Mucosa of descending colon (tissue), 3 donors: ENCODE data around the gene LIPT1. TPM values are rescaled to one million over a fixed set of nuclear protein-coding genes. Genes with fewer than 3 reads are reported as not detected.

Source experiments
- ATAC-seq: fragments of 200-7000 bp; cut with Tn5 transposase; one replicate; pipeline ENCODE4 v1.9.1; 2020; ENCODE audit warnings: mild to moderate bottlenecking, moderate library complexity
- DNase-seq, 3 donors: peaks; one replicate each; pipeline ENCODE4 v3.0.0-alpha.2; 2020
- H3K36me3 ChIP-seq: fragments of 200-600 bp; one replicate; pipeline ENCODE4 v1.8.0; 2021; ENCODE audit warnings: low read depth, mild to moderate bottlenecking
- H3K4me1 ChIP-seq: fragments of 200-600 bp; one replicate; pipeline ENCODE4 v1.8.0; 2021; ENCODE audit warnings: low read depth, mild to moderate bottlenecking
- H3K4me3 ChIP-seq: fragments of 200-600 bp; one replicate; pipeline ENCODE4 v1.8.0; 2021; ENCODE audit warnings: mild to moderate bottlenecking
- H3K9me3 ChIP-seq: fragments of 200-600 bp; one replicate; pipeline ENCODE4 v1.8.0; 2021; ENCODE audit warnings: mild to moderate bottlenecking
- CTCF ChIP-seq: fragments of 200-600 bp; IDR thresholded peaks from one replicate; pipeline ENCODE4 v1.8.0; 2022; ENCODE audit warnings: antibody characterized with exemption, mild to moderate bottlenecking
- intact Hi-C, 2 donors: fragments of 100-400 bp; cut with DNase I in 1 of 2; cut with micrococcal nuclease in 1 of 2; formaldehyde crosslinking; loops; one replicate each; pipeline versions ENCODE4 v1.11.0 to v1.11.1; 2022; cut with DNase I, micrococcal nuclease
- total RNA-seq, 3 donors: library from RNA; stranded (reverse); fragmentation: NEBNext Ultra II Directional in 2 of 3; extraction: Animal tissue kit (Norgen Biotek cat#: 25700) in 2 of 3; gene quantifications; one replicate each; pipeline versions ENCODE4 v1.2.1 to v1.2.4, GENCODE V29; 2021 to 2023
- donor health status: DM: no; HTN: no; CAD: no; lungs with moderate emphysema.
- donor health status: DM: no; HTN: no; CAD: no.
- donor health status: DM: no; HTN: yes; CAD: no.

Gene LIPT1
- total RNA-seq, 3 donors from 2014 or later = 7.0 to 8.4 (median 7.0) TPM

DNA sequence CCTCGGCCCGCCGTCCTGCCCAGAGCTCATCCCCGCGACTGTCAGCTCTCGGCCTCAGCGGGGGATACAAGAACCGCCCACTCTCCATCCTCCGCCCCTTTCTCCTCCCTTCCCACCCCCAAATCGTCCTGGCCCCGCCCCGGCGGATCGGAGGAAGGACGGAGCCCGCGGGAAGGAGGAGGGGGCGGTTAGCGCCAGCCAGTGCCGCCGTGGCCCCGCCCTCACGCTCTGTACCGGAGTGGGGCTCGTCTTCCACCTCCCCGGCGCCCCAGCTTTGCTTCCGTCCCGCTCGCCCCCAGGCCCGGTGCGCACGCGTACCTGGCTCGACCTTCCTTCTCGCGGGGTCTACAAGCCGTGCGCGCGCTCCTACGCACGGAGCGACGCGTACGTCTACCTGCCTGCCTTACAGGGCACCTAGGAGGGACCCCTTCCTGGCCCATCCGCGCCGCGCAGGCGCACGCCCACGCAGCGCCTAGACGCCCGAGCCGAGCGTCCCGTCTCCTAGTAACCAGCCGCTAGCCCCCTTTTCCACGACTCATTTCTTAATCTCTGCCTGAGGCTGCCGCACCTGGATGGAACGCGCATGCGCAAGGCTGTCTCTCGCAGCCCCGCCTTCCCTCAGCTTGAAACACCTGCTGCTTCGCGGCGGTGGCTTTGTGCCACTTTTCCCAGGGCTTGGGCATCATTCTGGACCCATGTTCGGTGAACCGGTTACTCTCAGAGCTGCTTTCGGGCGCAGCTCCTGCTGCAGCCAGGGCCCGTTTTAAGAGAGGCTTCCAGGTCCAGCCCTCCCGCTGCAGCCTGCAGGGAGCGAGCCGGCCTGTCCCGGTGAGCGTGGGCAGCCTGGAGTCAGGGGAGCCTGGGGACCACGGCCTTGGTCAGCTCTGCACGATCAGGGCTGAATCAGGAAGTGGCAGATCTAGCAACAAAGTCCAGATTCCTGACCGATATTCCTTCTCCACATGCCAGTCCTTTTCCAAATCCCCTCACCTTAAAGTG, 13.4 kb upstream of the LIPT1 start, which contains the start of gene C2orf15:
Gene C2orf15 (plus strand): TSS at position 598 of the 999 bp plus-strand sequence. CDS start 8,852 bp downstream, outside the sequence.
- Histone ChIP-seq H3K9me3 (no peaks in the 10 kb centered on the region), H3K36me3 (no peaks in the 10 kb centered on the region), H3K4me1 (peaks cover 6% of the 10 kb centered on the region), H3K4me3 (peak within 1 kb of the TSS; percentile 36)
- TF ChIP-seq CTCF = no peak
- DNase-seq (peak; percentile 97 to 99 (median 98)), ATAC-seq (peak; percentile 97)
- intact Hi-C loops = no loop called here

DNA sequence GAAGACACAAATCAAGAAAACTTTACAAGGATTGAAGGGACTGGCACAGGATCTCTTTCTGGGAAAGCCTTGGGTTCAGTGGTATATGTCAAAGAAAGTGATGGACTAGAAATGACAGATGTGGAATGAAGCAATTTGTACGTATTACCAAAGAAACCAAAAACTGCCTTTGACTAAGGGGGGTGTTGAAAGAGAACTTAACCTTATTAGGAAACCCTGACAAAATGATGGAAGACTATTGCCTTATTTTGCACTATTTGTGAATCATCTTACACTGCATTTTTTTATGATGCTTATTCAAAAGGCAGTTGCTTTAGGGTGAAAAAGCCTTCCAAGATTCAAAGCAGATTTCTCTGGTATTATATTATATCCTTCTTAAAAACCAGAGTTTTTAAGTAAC, 4.1 kb upstream of the LIPT1 start:
- Histone ChIP-seq H3K9me3 (no peaks in the 10 kb centered on the region), H3K4me3 (no peak overlapping the region), H3K36me3 (no peaks in the 10 kb centered on the region), H3K4me1 (peaks cover 6% of the 10 kb centered on the region)
- intact Hi-C loops = no loop called here
- no peak for TF ChIP-seq CTCF
- ATAC-seq (no peak), DNase-seq (no peak)

DNA sequence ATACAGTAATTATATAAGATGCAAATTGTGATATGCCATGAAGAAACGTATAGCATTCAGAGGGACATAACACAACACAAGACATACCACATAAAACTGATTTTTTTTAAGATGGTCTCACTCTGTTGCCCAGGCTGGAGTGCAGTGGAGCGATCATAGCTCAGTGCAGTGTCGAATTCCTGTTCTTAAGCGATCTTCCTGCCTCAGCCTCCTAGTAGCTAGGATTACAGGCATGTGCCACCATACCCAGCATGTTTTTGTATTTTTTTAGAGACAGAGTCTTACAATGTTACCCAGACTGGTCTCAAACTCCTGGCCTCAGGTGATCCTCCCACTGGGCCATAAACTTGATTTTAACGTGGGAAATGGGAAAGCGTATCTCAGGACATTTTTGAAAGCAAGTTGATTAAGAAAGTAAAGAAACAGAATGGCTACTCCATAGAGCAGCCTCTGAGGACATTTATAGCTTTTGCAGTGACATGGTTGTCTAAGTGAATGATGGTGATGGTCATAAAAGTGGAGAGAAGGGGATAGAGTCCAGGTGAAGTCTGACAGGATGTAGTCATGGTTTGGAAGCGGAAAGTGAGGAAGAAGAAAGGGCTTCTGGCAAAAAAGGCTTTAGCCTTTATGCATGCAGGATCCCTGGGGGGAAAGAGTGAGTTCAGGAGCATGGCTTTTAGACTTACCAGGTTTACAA, 2.4 kb upstream of the LIPT1 start:
- no peak for ATAC-seq
- Histone ChIP-seq H3K9me3 (no peaks in the 10 kb centered on the region), H3K36me3 (no peaks in the 10 kb centered on the region), H3K4me3 (no peak overlapping the region), H3K4me1 (peaks cover 13% of the 10 kb centered on the region)
- no peak for TF ChIP-seq CTCF
- no peak for DNase-seq
- intact Hi-C loops = no loop called here

DNA sequence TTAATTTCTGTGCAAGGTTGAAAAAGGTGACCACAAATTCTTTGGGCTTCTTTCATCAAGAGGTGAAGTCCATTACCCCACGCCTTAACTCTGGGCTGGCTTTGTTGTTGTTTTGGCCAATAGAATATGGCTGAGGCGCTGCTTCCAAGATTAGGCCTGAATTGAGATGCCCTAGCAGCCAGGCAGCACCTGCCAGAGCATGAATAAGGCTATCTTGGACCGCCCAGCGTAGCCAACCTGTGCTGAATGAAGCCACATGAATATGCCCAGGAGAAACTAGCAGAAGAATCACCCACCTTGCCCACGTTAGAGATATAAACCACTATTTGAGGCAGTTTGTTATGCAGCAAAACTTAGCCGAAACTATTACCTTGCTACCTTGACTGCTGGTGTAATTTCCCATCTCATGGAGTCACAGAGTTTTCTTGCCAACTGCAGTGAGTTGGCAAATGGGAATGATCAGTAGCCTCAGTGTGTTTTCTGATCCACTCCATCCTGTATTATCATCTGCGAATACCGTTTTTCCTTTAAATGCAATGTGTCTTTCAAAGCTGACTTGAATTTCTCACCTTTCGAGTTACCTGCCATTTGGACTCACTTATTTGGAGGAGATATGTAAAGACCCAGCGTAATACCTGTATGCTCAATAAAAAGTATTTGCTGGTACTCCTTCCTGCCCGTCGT, 704 bp upstream of the LIPT1 start:
- intact Hi-C loops = no loop called here
- peaks cover 13% of the 10 kb centered on the region for H3K4me1 ChIP-seq
- DNase-seq (peak in 1 of 3 donors; percentile 14), ATAC-seq (no peak)
- H3K36me3 ChIP-seq = no peaks in the 10 kb centered on the region
- H3K4me3 ChIP-seq = peak overlapping the region; percentile 38
- no peak for TF ChIP-seq CTCF
- no peaks in the 10 kb centered on the region for H3K9me3 ChIP-seq

DNA sequence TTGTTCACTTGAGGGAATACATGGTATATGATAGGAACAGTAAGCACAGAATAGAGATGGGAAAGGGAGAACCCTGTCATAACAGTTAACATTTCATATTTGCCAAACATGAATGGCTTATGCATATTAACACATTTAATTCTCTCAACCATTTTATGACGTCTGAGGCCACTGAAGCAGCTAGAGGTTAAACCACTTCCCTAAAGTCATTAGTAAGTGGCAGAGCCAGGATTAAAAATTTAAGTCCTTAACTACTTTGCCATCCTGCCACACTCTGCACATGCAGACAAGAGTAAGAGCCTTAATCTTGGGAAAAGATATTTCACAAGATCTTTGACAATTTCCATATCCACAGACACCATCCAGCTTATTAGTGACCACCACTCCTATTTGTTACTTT, 2.1 kb downstream of the LIPT1 start:
- H3K9me3 ChIP-seq = no peaks in the 10 kb centered on the region
- no peaks in the 10 kb centered on the region for H3K36me3 ChIP-seq
- ATAC-seq (no peak), DNase-seq (no peak)
- intact Hi-C loops = no loop called here
- no peak for TF ChIP-seq CTCF
- H3K4me1 ChIP-seq = peaks cover 13% of the 10 kb centered on the region
- H3K4me3 ChIP-seq = no peak overlapping the region
